ENCODE data around the gene FOLR1.
"Not testable (repeated sequence)": the region's sequence is repeated elsewhere in the genome, so short reads cannot be mapped to it uniquely, and the experiment has no call there.

Gene FOLR1

DNA sequence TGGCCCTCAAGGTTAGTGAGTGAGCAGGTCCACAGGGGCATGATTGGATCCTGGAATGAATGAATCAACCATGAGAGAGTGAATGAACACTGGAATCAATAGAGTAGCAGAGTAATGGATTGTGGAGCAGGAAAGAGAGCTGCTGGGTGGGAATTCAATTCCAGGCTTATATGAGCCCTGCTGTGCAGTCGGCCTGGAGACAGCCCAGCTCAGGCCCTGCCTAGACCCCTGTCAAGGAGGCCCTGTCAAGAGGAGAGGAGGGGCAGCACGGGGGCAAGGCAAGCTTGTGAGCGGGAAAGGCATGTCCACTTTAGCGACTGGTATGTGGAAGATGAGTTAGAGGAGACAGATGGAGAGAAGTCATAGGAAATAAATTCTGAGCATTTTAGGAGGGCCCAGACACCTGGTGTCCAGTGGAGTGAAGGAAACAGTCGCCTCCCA is 1.3 kb upstream of the FOLR1 start:
- no peaks in the 10 kb centered on the region for H3F3A ChIP-seq (ENCODE audit: low read depth)
- no peaks in the 10 kb centered on the region for H3K9me3 ChIP-seq (ENCODE audit: insufficient read depth, low read depth, low read length)
- no peak overlapping the region for H3K9ac ChIP-seq (ENCODE audit: low read depth, low read length, poor library complexity, severe bottlenecking)
- H3K4me3 ChIP-seq (ENCODE audit: low read length, poor library complexity, severe bottlenecking), result no peak overlapping the region
- H3K36me3 ChIP-seq (ENCODE audit: insufficient read depth, low read length), result no peaks in the 10 kb centered on the region
- no peak for TF ChIP-seq EZH2phosphoT487 (IDR thresholded peaks at IDR 0.05; ENCODE audit: borderline replicate concordance)
- TF ChIP-seq, protein P1, sequence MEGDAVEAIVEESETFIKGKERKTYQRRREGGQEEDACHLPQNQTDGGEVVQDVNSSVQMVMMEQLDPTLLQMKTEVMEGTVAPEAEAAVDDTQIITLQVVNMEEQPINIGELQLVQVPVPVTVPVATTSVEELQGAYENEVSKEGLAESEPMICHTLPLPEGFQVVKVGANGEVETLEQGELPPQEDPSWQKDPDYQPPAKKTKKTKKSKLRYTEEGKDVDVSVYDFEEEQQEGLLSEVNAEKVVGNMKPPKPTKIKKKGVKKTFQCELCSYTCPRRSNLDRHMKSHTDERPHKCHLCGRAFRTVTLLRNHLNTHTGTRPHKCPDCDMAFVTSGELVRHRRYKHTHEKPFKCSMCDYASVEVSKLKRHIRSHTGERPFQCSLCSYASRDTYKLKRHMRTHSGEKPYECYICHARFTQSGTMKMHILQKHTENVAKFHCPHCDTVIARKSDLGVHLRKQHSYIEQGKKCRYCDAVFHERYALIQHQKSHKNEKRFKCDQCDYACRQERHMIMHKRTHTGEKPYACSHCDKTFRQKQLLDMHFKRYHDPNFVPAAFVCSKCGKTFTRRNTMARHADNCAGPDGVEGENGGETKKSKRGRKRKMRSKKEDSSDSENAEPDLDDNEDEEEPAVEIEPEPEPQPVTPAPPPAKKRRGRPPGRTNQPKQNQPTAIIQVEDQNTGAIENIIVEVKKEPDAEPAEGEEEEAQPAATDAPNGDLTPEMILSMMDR (conservative IDR thresholded peaks at IDR 0.05; ENCODE audit: low read length), result no peak
- no peaks in the 10 kb centered on the region for H3K27me3 ChIP-seq (ENCODE audit: insufficient read depth, low read length, poor library complexity, severe bottlenecking)
- H3K79me2 ChIP-seq (ENCODE audit: insufficient read depth, low read length), result no peaks in the 10 kb centered on the region
- H2AFZ ChIP-seq (ENCODE audit: low read length), result no peak overlapping the region
- H3K4me2 ChIP-seq (ENCODE audit: low read depth, low read length, poor library complexity, severe bottlenecking), result no peak overlapping the region
- no peaks in the 10 kb centered on the region for H4K20me1 ChIP-seq (ENCODE audit: insufficient read depth, low read length, poor library complexity, severe bottlenecking)
- H3K4me1 ChIP-seq (ENCODE audit: insufficient read depth, low read length, poor library complexity, severe bottlenecking), result no peaks in the 10 kb centered on the region
- no peaks in the 10 kb centered on the region for H3K9me2 ChIP-seq (replicated peaks; ENCODE audit: low read depth, low read length)

DNA sequence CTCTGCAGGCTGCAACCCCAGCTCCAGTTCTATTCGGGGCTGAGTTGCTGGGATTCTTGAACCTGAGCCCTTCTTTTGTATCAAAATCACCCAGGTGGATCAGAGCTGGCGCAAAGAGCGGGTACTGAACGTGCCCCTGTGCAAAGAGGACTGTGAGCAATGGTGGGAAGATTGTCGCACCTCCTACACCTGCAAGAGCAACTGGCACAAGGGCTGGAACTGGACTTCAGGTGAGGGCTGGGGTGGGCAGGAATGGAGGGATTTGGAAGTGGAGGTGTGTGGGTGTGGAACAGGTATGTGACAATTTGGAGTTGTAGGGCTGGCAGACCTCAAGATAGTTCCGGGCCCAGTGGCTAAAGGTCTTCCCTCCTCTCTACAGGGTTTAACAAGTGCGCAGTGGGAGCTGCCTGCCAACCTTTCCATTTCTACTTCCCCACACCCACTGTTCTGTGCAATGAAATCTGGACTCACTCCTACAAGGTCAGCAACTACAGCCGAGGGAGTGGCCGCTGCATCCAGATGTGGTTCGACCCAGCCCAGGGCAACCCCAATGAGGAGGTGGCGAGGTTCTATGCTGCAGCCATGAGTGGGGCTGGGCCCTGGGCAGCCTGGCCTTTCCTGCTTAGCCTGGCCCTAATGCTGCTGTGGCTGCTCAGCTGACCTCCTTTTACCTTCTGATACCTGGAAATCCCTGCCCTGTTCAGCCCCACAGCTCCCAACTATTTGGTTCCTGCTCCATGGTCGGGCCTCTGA is 3.8 kb downstream of the FOLR1 start:
- TF ChIP-seq EZH2phosphoT487 (IDR thresholded peaks at IDR 0.05; ENCODE audit: borderline replicate concordance), result no peak
- TF ChIP-seq, protein P1 (conservative IDR thresholded peaks at IDR 0.05; ENCODE audit: low read length), result no peak
- Histone ChIP-seq H3K4me2 (ENCODE audit: low read depth, low read length, poor library complexity, severe bottlenecking) (no peak overlapping the region), H2AFZ (ENCODE audit: low read length) (no peak overlapping the region), H3K4me1 (ENCODE audit: insufficient read depth, low read length, poor library complexity, severe bottlenecking) (no peaks in the 10 kb centered on the region), H4K20me1 (ENCODE audit: insufficient read depth, low read length, poor library complexity, severe bottlenecking) (no peaks in the 10 kb centered on the region), H3K9me2 (replicated peaks; ENCODE audit: low read depth, low read length) (no peaks in the 10 kb centered on the region), H3K27me3 (ENCODE audit: insufficient read depth, low read length, poor library complexity, severe bottlenecking) (no peaks in the 10 kb centered on the region), H3K36me3 (ENCODE audit: insufficient read depth, low read length) (no peaks in the 10 kb centered on the region), H3K9ac (ENCODE audit: low read depth, low read length, poor library complexity, severe bottlenecking) (no peak overlapping the region), H3K9me3 (ENCODE audit: insufficient read depth, low read depth, low read length) (no peaks in the 10 kb centered on the region), H3F3A (ENCODE audit: low read depth) (no peaks in the 10 kb centered on the region), H3K4me3 (ENCODE audit: low read length, poor library complexity, severe bottlenecking) (no peak overlapping the region), H3K79me2 (ENCODE audit: insufficient read depth, low read length) (no peaks in the 10 kb centered on the region)

DNA sequence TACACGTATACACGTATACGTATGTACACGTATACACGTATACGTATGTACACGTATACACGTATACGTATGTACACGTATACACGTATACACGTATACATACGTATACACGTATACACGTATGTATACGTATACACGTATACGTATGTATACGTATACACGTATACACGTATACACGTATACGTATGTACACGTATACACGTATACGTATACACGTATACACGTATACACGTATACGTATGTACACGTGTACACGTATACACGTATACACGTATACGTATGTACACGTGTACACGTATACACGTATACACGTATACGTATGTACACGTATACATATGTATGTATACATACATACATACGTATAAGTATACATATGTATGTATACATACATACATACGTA is 9.5 kb downstream of the FOLR1 start:
- not testable (repeated sequence) for H2AFZ ChIP-seq (ENCODE audit: low read length); H3K36me3 ChIP-seq (ENCODE audit: insufficient read depth, low read length); H3K9ac ChIP-seq (ENCODE audit: low read depth, low read length, poor library complexity, severe bottlenecking); H3F3A ChIP-seq (ENCODE audit: low read depth); H3K4me3 ChIP-seq (ENCODE audit: low read length, poor library complexity, severe bottlenecking); H3K4me1 ChIP-seq (ENCODE audit: insufficient read depth, low read length, poor library complexity, severe bottlenecking); H4K20me1 ChIP-seq (ENCODE audit: insufficient read depth, low read length, poor library complexity, severe bottlenecking); H3K9me3 ChIP-seq (ENCODE audit: insufficient read depth, low read depth, low read length); H3K27me3 ChIP-seq (ENCODE audit: insufficient read depth, low read length, poor library complexity, severe bottlenecking); H3K9me2 ChIP-seq (replicated peaks; ENCODE audit: low read depth, low read length); H3K4me2 ChIP-seq (ENCODE audit: low read depth, low read length, poor library complexity, severe bottlenecking); H3K79me2 ChIP-seq (ENCODE audit: insufficient read depth, low read length)

DNA sequence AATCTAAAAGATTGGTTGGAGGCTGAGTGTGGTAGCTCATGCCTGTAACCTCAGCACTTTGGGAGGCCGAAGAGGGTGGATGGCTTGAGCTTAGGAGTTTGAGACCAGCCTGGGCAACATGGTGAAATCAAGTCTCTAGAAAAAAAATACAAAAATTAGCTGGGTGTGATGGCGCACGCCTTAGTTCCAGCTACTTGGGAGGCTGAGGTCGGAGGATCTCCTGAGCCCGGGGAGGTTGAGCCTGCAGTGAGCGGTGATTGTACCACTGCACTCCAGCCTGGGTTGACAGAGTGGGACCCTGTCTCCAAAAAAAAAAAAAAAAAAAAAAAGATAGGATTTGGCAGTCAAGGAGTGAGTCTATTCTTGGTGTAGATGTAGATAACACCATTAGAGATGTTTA is 10.6 kb downstream of the FOLR1 start:
- Histone ChIP-seq H3F3A (ENCODE audit: low read depth) (no peaks in the 10 kb centered on the region), H3K4me3 (ENCODE audit: low read length, poor library complexity, severe bottlenecking) (no peak overlapping the region), H3K36me3 (ENCODE audit: insufficient read depth, low read length) (no peaks in the 10 kb centered on the region), H3K4me1 (ENCODE audit: insufficient read depth, low read length, poor library complexity, severe bottlenecking) (no peaks in the 10 kb centered on the region), H3K9me3 (ENCODE audit: insufficient read depth, low read depth, low read length) (no peaks in the 10 kb centered on the region), H3K9ac (ENCODE audit: low read depth, low read length, poor library complexity, severe bottlenecking) (no peak overlapping the region), H2AFZ (ENCODE audit: low read length) (no peak overlapping the region), H4K20me1 (ENCODE audit: insufficient read depth, low read length, poor library complexity, severe bottlenecking) (no peaks in the 10 kb centered on the region), H3K4me2 (ENCODE audit: low read depth, low read length, poor library complexity, severe bottlenecking) (no peak overlapping the region), H3K9me2 (replicated peaks; ENCODE audit: low read depth, low read length) (no peaks in the 10 kb centered on the region), H3K27me3 (ENCODE audit: insufficient read depth, low read length, poor library complexity, severe bottlenecking) (no peaks in the 10 kb centered on the region), H3K79me2 (ENCODE audit: insufficient read depth, low read length) (no peaks in the 10 kb centered on the region)
- TF ChIP-seq EZH2phosphoT487 (IDR thresholded peaks at IDR 0.05; ENCODE audit: borderline replicate concordance), result no peak
- TF ChIP-seq, protein P1 (conservative IDR thresholded peaks at IDR 0.05; ENCODE audit: low read length), result no peak
